IMR-90 (cell line): ENCODE results near the gene SLC26A1. TPM values are rescaled to one million over a fixed set of nuclear protein-coding genes. Genes with fewer than 3 reads are reported as not detected.

Source experiments
- ATAC-seq: fragments of 200-7000 bp; cut with Tn5 transposase; 2 replicates; pipeline ENCODE4 v1.9.1; 2020; ENCODE audit warnings: low read depth, mild to moderate bottlenecking, moderate library complexity
- BruUV-seq: library from RNA; stranded (reverse); fragments of 400-500 nt; replicated peaks from 2 replicates; lab custom pipeline; 2021; lab: Mats Ljungman, UMichigan
- CTCF ChIA-PET: fragments of 300-600 bp; formaldehyde crosslinking; extraction: SDS; loops from one replicate; lab custom pipeline; 2021; ENCODE audit warnings: antibody characterized with exemption; lab: Yijun Ruan, JAX
- POLR2A ChIA-PET: fragments of 300-600 bp; sonication (Branson Sonifier 250); formaldehyde crosslinking; loops from one replicate; lab custom pipeline; 2022; ENCODE audit warnings: antibody characterized with exemption; ENCODE audit not compliant: unreplicated experiment; lab: Charles Lee
- DNase-seq: peaks from one replicate; pipeline ENCODE4 v3.0.0; 2013
- H2AFZ ChIP-seq: replicated peaks from 2 replicates; pipeline ENCODE3; 2013; ENCODE audit warnings: low read length, mild to moderate bottlenecking; ENCODE audit not compliant: poor library complexity
- H2AK5ac ChIP-seq: 2 replicates; pipeline ENCODE4 v1.6.1; 2013; ENCODE audit warnings: low read depth, low read length, inconsistent platforms
- H2AK9ac ChIP-seq: replicated peaks from 2 replicates; pipeline ENCODE3; 2013; ENCODE audit warnings: mild to moderate bottlenecking, low read depth, low read length, moderate library complexity; ENCODE audit not compliant: poor library complexity
- H2BK120ac ChIP-seq: 2 replicates; pipeline ENCODE4 v1.6.1; 2013; ENCODE audit warnings: low read depth, low read length, inconsistent platforms
- H2BK15ac ChIP-seq: 3 replicates; pipeline ENCODE4 v1.6.1; 2013; ENCODE audit warnings: low read depth, low read length, inconsistent platforms
- H2BK20ac ChIP-seq: 2 replicates; pipeline ENCODE4 v1.6.1; 2013; ENCODE audit warnings: low read depth, mild to moderate bottlenecking, inconsistent platforms, low read length, moderate library complexity
- H2BK5ac ChIP-seq: 2 replicates; pipeline ENCODE4 v1.6.1; 2013; ENCODE audit warnings: mild to moderate bottlenecking, low read depth, low read length, inconsistent platforms; ENCODE audit not compliant: poor library complexity, severe bottlenecking
- H3K14ac ChIP-seq: replicated peaks from 2 replicates; pipeline ENCODE4 v1.6.1; 2013; ENCODE audit warnings: low read depth, low read length, inconsistent platforms
- H3K18ac ChIP-seq: 2 replicates; pipeline ENCODE4 v1.6.1; 2013; ENCODE audit warnings: low read depth, low read length, control low read depth
- H3K23ac ChIP-seq: 2 replicates; pipeline ENCODE4 v1.6.1; 2013; ENCODE audit warnings: low read depth, low read length, inconsistent platforms
- H3K27ac ChIP-seq: 2 replicates; pipeline ENCODE4 v1.5.1; 2013; ENCODE audit warnings: mild to moderate bottlenecking, control low read depth, low read length; ENCODE audit not compliant: insufficient read depth
- H3K27me3 ChIP-seq: 2 replicates; pipeline ENCODE4 v1.6.1; 2013; ENCODE audit warnings: low read length; ENCODE audit not compliant: control insufficient read depth, insufficient read depth
- H3K36me3 ChIP-seq: 2 replicates; pipeline ENCODE4 v1.6.1; 2013; ENCODE audit warnings: low read length, mixed read lengths; ENCODE audit not compliant: control insufficient read depth, insufficient read depth
- H3K4ac ChIP-seq: 2 replicates; pipeline ENCODE4 v1.6.1; 2013; ENCODE audit warnings: low read depth, low read length, inconsistent platforms
- H3K4me1 ChIP-seq: 2 replicates; pipeline ENCODE4 v1.6.1; 2013; ENCODE audit warnings: low read length, mixed read lengths; ENCODE audit not compliant: control insufficient read depth, insufficient read depth
- H3K4me2 ChIP-seq: 2 replicates; pipeline ENCODE4 v1.6.1; 2013; ENCODE audit warnings: low read depth, mild to moderate bottlenecking, control low read depth, low read length, moderate library complexity
- H3K4me3 ChIP-seq: 2 replicates; pipeline ENCODE4 v1.5.1; 2013; ENCODE audit warnings: low read depth, mild to moderate bottlenecking, control low read depth, low read length, moderate library complexity; ENCODE audit not compliant: insufficient read depth
- H3K56ac ChIP-seq: 2 replicates; pipeline ENCODE4 v1.6.1; 2013; ENCODE audit warnings: low read length, inconsistent platforms; ENCODE audit not compliant: insufficient read depth; ENCODE audit errors: extremely low read depth
- H3K79me1 ChIP-seq, 2 experiments: 2 replicates each; pipeline ENCODE4 v1.6.1; 2013; ENCODE audit warnings: low read length in 2 of 2, inconsistent platforms in 1 of 2, low read depth in 1 of 2
- H3K9ac ChIP-seq: 2 replicates; pipeline ENCODE4 v1.6.1; 2013; ENCODE audit warnings: low read depth, low read length, control low read depth
- H3K9me1 ChIP-seq: 2 replicates; pipeline ENCODE4 v1.6.1; 2013; ENCODE audit warnings: low read length, inconsistent platforms; ENCODE audit not compliant: insufficient read depth
- H3K9me3 ChIP-seq: 2 replicates; pipeline ENCODE4 v1.6.1; 2013; ENCODE audit warnings: low read length; ENCODE audit not compliant: control insufficient read depth, insufficient read depth
- H4K20me1 ChIP-seq: 2 replicates; pipeline ENCODE4 v1.6.1; 2013; ENCODE audit warnings: low read length, inconsistent platforms; ENCODE audit not compliant: insufficient read depth
- H4K5ac ChIP-seq: 2 replicates; pipeline ENCODE4 v1.6.1; 2013; ENCODE audit warnings: mild to moderate bottlenecking, low read depth, low read length, control low read depth
- H4K8ac ChIP-seq, 2 experiments: 2 replicates each; pipeline ENCODE4 v1.6.1; 2013; ENCODE audit warnings: low read depth in 2 of 2, low read length in 2 of 2, control low read depth in 1 of 2, inconsistent platforms in 1 of 2
- H4K91ac ChIP-seq: 2 replicates; pipeline ENCODE4 v1.6.1; 2013; ENCODE audit warnings: low read depth, low read length, inconsistent platforms; ENCODE audit not compliant: insufficient read depth
- BHLHE40 ChIP-seq: fragments of 150-350 bp; IDR thresholded peaks from 2 replicates; pipeline ENCODE4 v1.6.1; 2016; ENCODE audit warnings: mild to moderate bottlenecking, low read depth, low read length
- CEBPB ChIP-seq: IDR thresholded peaks from 2 replicates; pipeline ENCODE4 v1.6.1; 2012; ENCODE audit warnings: low read depth, low read length, improper control_type of control experiment
- CHD1 ChIP-seq: IDR thresholded peaks from 2 replicates; pipeline ENCODE4 v1.6.1; 2012; ENCODE audit warnings: low read depth, low read length, improper control_type of control experiment
- CTCF ChIP-seq: conservative IDR thresholded peaks from 2 replicates; pipeline ENCODE4 v1.5.1; 2012; ENCODE audit warnings: mild to moderate bottlenecking, low read depth, low read length, improper control_type of control experiment
- ELK1 ChIP-seq: fragments of 150-350 bp; IDR thresholded peaks from 2 replicates; pipeline ENCODE4 v1.6.1; 2016; ENCODE audit warnings: low read depth, mild to moderate bottlenecking, low read length, moderate library complexity, borderline replicate concordance
- FOS ChIP-seq: fragments of 150-350 bp; IDR thresholded peaks from 2 replicates; pipeline ENCODE4 v1.6.1; 2016; ENCODE audit warnings: low read depth, low read length
- MAFK ChIP-seq: IDR thresholded peaks from 2 replicates; pipeline ENCODE4 v1.6.1; 2012; ENCODE audit warnings: low read depth, low read length, improper control_type of control experiment
- MAZ ChIP-seq: IDR thresholded peaks from 2 replicates; pipeline ENCODE4 v1.6.1; 2012; ENCODE audit warnings: low read depth, mild to moderate bottlenecking, low read length, improper control_type of control experiment, moderate library complexity, borderline replicate concordance
- MXI1 ChIP-seq: IDR thresholded peaks from 2 replicates; pipeline ENCODE4 v1.6.1; 2012; ENCODE audit warnings: low read depth, mild to moderate bottlenecking, low read length, moderate library complexity, borderline replicate concordance
- NFE2L2 ChIP-seq: fragments of 150-350 bp; IDR thresholded peaks from 2 replicates; pipeline ENCODE4 v1.6.1; 2016; ENCODE audit warnings: low read depth, mild to moderate bottlenecking, low read length
- POLR2A ChIP-seq: IDR thresholded peaks from 2 replicates; pipeline ENCODE4 v1.6.1; 2012; ENCODE audit warnings: mild to moderate bottlenecking, low read depth, low read length
- RAD21 ChIP-seq: IDR thresholded peaks from 2 replicates; pipeline ENCODE4 v1.6.1; 2012; ENCODE audit warnings: low read length, improper control_type of control experiment
- RCOR1 ChIP-seq: IDR thresholded peaks from 2 replicates; pipeline ENCODE4 v1.6.1; 2012; ENCODE audit warnings: mild to moderate bottlenecking, low read length, improper control_type of control experiment; ENCODE audit not compliant: insufficient replicate concordance
- RFX5 ChIP-seq: IDR thresholded peaks from 2 replicates; pipeline ENCODE4 v1.8.0; 2012; ENCODE audit warnings: low read depth, mild to moderate bottlenecking, low read length, moderate library complexity
- SMC3 ChIP-seq: fragments of 150-350 bp; IDR thresholded peaks from 2 replicates; pipeline ENCODE4 v1.6.1; 2016; ENCODE audit warnings: low read depth, mild to moderate bottlenecking, antibody characterized with exemption, low read length, moderate library complexity
- USF2 ChIP-seq: fragments of 150-350 bp; IDR thresholded peaks from 2 replicates; pipeline ENCODE4 v1.6.1; 2017; ENCODE audit warnings: mild to moderate bottlenecking, antibody characterized with exemption, low read length, low read depth
- WGBS, 2 experiments: methylation state at CpG; one replicate each; pipeline versions ENCODE4 v1.1.5 to v1.1.7; 2013; ENCODE audit warnings: missing lambda C conversion rate in 2 of 2; ENCODE audit not compliant: insufficient read length in 1 of 2; ENCODE audit errors: extremely low coverage in 2 of 2; 5-methylcytosine and 5-hydroxymethylcytosine counted together
- dilution Hi-C: fragments of 300-500 bp; cut with HindIII; formaldehyde crosslinking; loops from one replicate; pipeline ENCODE4 v1.14.3; 2018; ENCODE audit warnings: low sequenced_read_pairs; ENCODE audit not compliant: unreplicated experiment
- in situ Hi-C: fragments of 300-500 bp; cut with MboI; formaldehyde crosslinking; loops from 3 replicates; pipeline ENCODE4 v1.14.3; 2019; ENCODE audit warnings: low sequenced_read_pairs, inconsistent platforms, mixed read lengths
- intact Hi-C: fragments of 100-400 bp; cut with micrococcal nuclease; formaldehyde crosslinking; loops from 2 replicates; pipeline ENCODE4 v1.10.0; 2022
- polyA plus RNA-seq, 3 experiments: library from polyadenylated mRNA; depleted of rRNA; stranded (reverse); fragments of >200 nt; gene quantifications; 2 replicates each; pipeline ENCODE4 v1.2.3, GENCODE V29; 2012; ENCODE audit warnings: low replicate concordance in 1 of 3
- total RNA-seq: library from RNA; depleted of rRNA; stranded (reverse); fragments of >200 nt; gene quantifications from 2 replicates; pipeline ENCODE4 v1.2.3, GENCODE V29; 2012

SLC26A1 gene
- total and polyA plus RNA-seq, 2 of the 4 experiments (the other 2 are of a cell fraction): 0.09 TPM; not detected in 1

GRCh38 chr4:946103-946450 lies 47.1 kb downstream of the SLC26A1 start:
- DNase-seq (no peak), ATAC-seq (no peak)
- Histone ChIP-seq H2BK5ac (no peak overlapping the region), H4K91ac (no peak overlapping the region), H4K20me1 (peaks cover 20% of the 10 kb centered on the region), H3K9me1 (0 out of 2 replicates have a peak, but pooled peaks cover 3% of the 10 kb centered on the region), H2BK120ac (no peak overlapping the region), H3K9me3 (no peaks in the 10 kb centered on the region), H3K27ac (no peak overlapping the region), H3K4me2 (no peak overlapping the region; the same call in 1 of the 2 replicates), H3K56ac (no peak overlapping the region), H4K8ac (no peak overlapping the region), H3K36me3 (no peaks in the 10 kb centered on the region), H3K27me3 (no peaks in the 10 kb centered on the region), H3K23ac (no peak overlapping the region), H3K9ac (no peak overlapping the region), H3K79me1 (0 out of 4 replicates have a peak, but pooled peaks cover 0 to 8% of the 10 kb centered on the region in 2 experiments), H2AK5ac (no peak overlapping the region; the same call in 1 of the 2 replicates), H2AK9ac (no peak overlapping the region), H3K14ac (no peak overlapping the region), H3K18ac (no peak overlapping the region), H4K5ac (no peak overlapping the region), H3K4ac (no peak overlapping the region), H2AFZ (peak overlapping the region; percentile 21), H3K4me3 (no peak overlapping the region), H2BK15ac (no peak overlapping the region), H3K4me1 (peaks cover 6% of the 10 kb centered on the region; the same call in 1 of the 2 replicates), H2BK20ac (no peak overlapping the region)
- dilution Hi-C loops: no loop called here
- 54% methylated on average over 6 of the region's 9 CpGs; no CpG with 5 or more reads in 1 of the 2 experiments for WGBS, 2 experiments
- ChIA-PET CTCF (no interaction called here), POLR2A (no interaction called here)
- TF ChIP-seq MAFK (no peak), CEBPB (no peak), RFX5 (no peak), MXI1 (no peak), CTCF (no peak), NFE2L2 (no peak), SMC3 (no peak), MAZ (no peak), USF2 (no peak), FOS (no peak), RCOR1 (no peak), POLR2A (no peak), CHD1 (no peak), BHLHE40 (no peak), RAD21 (no peak), ELK1 (no peak)
- in situ Hi-C loops: no loop called here
- intact Hi-C loops: no loop called here
- BruUV-seq: no TSS peak
